ENCODE data around the gene PFDN1.
"Not testable (repeated sequence)": the region's sequence is repeated elsewhere in the genome, so short reads cannot be mapped to it uniquely, and the experiment has no call there.

The PFDN1 gene, protein sequence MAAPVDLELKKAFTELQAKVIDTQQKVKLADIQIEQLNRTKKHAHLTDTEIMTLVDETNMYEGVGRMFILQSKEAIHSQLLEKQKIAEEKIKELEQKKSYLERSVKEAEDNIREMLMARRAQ

GRCh38 chr5:140302786-140303639 lies at the start of gene PFDN1:
Gene PFDN1, minus strand, starts transcription at chr5:140303101. Its CDS starts 28 bp downstream, at chr5:140303073.
- peak; percentile 86 for DNase-seq (ENCODE audit: low read depth)

GRCh38 chr5:140351609-140352334 lies 48.9 kb upstream of the PFDN1 start:
- DNase-seq (ENCODE audit: low read depth), result no peak

DNA sequence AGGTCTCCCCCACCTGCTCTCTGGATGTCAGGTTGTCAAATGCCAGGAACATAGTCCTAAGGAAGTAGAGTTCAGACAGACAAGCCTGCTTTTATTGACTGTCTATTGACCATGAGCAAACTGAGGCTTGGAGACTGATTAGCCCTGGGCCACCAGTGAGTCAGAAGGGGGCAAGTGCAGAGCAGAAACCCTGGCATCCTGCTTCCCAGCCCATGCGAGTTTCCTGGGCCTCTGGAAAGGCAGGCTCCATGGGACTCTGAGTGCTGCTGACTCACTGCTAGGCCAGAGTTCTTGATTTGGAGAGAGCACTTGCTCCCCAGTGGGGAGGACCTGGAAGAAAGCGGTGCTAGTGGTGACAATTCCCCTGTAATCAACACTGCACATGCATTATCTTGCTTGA lies 46.3 kb upstream of the PFDN1 start:
- no peak for DNase-seq (ENCODE audit: low read depth)

- no peak for DNase-seq (ENCODE audit: low read depth)
Measured at GRCh38 chr5:140348104-140348503, 45.2 kb upstream of the PFDN1 start.

DNA sequence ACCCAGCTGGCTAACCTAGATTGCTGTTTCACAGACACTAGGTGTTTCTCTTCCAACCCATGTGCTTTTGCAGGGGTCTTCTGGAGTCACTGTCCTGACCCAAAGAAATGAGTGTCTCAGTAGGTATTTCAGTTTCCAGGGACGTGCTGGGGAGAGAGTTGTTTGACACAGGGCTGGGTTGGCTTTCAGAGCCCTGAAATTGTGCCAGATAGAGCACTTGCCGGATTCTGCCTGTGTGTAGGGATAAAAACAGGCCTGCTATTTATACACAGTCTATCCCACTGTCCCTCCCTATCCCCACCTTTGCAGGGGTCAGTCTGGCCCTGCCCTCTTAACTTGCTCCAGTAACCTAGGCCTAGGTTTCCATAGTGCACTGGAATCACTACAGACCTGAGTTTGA lies 44.5 kb upstream of the PFDN1 start:
- DNase-seq (ENCODE audit: low read depth), result no peak

- peak; percentile 28 for DNase-seq (ENCODE audit: low read depth)
Measured at GRCh38 chr5:140346348-140347221, 43.7 kb upstream of the PFDN1 start, which contains the start of gene HBEGF. Gene HBEGF, minus strand, starts transcription at chr5:140346603. Its CDS starts 275 bp downstream, at chr5:140346328.

DNA sequence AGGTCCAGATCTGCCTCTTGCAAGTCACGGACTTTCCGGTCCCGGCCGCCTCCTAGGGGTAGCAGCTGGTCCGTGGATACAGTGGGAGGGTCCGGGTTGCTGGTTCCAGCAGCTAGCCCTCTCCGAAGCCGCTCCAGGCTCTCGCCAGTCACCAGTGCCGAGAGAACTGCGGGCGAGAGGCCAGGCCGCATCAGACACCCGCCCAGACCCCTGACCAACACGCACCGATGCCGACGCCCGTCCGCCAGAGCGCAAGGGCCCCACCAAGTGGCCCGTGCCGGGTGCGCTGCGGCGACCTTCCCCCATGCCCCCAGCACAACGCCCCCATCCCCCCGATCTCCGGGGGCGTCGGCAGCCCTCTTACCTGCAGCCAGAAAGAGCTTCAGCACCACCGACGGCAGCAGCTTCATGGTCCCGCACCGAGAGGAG lies 43.0 kb upstream of the PFDN1 start:
- no peak for DNase-seq (ENCODE audit: low read depth)

DNA sequence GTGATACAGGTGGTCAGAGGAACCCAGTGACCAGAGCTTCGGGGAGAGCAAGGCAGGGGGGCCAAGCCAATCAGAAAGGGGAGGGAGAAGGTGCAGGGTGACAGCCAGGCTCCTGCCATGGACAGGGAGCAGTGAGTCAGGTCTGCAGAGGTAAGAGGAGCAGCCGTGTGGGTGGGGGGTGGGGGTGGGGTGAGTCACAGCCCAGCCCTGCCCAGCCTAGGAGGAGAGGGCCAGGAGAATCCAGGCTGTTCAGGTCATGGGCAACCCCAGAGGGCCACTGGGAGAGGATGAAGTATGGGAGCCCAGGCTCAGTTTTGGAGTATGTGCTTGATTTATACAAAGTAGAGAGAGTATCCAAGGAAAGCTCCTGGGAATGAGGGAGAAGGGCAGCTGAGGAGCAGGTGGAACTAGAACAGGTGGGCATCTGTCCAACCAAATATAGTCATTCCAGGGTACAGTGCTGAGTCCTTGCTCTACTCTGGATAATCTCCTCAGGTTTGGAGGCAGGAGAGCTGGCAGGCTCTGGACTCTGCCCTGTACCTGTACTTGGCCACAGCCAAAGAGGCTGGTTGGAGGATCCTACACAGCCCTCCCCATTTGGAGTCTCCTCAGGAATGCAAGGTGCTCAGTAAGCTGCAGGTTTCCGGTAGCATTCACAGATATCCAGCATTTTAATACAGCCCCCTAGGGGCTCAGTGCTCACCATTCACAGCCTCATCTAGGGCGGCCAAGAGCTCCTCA lies 42.0 kb upstream of the PFDN1 start:
- no peak for DNase-seq (ENCODE audit: low read depth)

DNA sequence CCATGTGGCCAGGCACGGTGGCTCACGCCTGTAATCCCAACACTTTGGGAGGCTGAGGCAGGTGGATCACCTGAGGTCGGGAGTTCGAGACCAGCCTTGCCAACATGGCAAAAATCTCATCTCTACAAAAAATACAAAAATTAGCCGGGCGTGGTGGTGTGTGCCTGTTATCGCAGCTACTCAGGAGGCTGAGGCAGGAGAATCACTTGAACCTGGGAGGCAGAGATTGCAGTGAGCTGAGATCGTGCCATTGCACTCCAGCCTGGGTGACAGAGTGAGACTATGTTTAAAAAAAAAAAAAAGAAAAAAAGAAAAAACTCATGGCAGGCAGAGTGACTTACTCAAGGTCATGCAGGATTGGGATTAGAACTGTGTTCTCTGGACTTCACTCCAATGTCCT lies 40.9 kb upstream of the PFDN1 start:
- not testable (repeated sequence) for DNase-seq (ENCODE audit: low read depth)

DNA sequence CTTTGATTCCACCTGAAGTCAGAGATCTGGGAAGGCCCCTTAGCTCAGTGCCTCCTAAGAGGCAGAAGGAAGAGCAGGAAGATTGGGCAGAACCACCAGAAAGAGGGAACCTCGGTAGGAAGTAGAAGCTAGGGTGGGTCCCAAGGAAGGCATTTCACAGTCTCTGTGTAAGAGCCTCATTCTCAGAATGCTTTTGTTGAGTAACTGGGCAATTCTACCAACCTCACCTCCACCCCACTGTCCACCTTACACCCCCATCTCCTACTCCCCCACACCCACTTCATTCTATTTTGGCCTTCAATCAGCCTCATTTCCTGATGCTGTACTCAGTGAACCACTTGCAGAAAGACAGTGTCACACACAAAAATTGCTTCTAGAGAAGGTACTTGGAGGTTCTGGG lies 40.0 kb upstream of the PFDN1 start:
- DNase-seq (ENCODE audit: low read depth), result no peak

- DNase-seq (ENCODE audit: low read depth), result no peak
Measured at GRCh38 chr5:140342287-140342686, 39.4 kb upstream of the PFDN1 start.

DNA sequence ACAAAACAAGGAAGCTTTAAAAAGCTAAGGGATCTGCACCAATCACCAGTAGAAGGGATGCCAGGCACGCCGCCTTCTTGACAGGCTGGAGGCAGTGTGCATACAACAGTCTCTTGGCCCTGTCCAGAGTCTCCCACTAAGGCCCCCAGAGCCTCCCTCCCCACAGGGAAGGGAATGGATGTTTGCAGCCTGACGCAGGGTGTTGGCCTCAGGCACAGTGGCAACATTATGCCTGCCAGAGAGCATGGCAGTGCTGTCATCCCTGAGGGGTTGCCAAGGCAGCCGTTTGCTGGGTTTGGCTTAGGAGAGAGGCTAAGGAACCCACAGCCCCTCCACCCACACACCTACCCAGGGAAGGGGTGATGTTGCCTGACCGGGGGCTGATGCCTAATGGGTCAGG lies 38.7 kb upstream of the PFDN1 start:
- no peak for DNase-seq (ENCODE audit: low read depth)

DNA sequence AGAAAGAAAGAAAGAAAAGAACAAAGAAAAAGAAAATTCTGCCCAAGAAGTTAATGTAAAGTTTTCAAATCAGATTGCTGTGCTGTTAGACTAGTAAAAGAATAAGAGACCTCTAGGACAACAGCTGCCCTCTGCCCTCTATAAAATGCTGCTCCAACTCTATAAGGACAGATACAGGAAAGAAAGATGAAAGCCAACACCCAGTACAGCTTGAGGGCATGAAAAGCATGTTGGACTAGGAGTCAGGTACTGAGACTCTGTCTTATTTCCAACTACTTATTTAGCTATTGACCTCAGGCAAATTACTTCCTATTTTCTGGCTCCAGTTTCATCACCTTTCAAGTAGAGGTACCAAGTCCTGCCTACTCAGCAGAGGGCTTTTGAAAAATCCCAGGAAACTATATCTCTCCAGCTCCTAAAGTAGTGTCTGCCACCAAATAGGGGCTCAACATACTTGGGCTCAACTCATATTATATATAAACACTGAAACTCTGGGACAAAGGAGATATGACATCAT lies 37.8 kb upstream of the PFDN1 start:
- DNase-seq (ENCODE audit: low read depth), result no peak

GRCh38 chr5:140339636-140340035 lies 36.7 kb upstream of the PFDN1 start:
- no peak for DNase-seq (ENCODE audit: low read depth)

- DNase-seq (ENCODE audit: low read depth), result no peak
Measured at GRCh38 chr5:140338908-140339307, 36.0 kb upstream of the PFDN1 start.

DNA sequence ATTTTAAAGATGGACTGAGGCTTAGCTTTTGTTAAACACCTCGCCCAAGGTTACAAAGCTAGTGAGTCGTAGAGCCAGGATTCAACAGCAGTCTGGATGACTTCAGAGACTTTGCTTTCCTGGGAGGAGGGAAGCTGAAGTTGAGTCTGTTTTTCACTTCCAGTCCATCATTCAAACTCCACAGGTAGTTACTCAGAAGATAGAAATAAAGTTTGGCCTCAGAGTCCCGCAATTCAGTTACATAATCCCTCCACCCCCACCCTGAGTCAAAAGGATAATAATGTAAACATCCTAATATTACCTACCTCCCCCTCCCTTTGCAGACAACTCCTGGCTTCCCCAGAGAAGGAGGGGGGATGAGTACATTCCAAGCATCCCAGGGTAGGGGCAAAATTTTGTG lies 35.4 kb upstream of the PFDN1 start:
- DNase-seq (ENCODE audit: low read depth), result no peak

DNA sequence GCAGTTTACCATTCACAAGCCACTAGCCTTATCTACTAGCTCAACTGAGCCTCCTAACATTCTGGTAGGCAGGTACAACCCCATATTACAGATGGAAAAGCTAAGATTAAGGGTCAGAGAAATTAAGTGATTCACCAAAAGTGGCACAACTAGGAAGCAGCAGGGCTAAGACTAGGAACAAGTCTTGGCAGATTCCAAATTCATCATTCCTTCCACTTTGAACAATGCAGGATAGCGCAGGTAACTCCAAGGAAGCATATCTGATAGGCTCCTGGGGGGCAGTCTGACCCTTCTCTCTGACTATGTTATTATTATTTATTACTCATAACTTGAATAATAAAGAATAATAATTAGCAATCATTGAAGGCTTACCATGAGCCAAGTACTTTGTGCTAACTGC lies 35.0 kb upstream of the PFDN1 start:
- DNase-seq (ENCODE audit: low read depth), result no peak

DNA sequence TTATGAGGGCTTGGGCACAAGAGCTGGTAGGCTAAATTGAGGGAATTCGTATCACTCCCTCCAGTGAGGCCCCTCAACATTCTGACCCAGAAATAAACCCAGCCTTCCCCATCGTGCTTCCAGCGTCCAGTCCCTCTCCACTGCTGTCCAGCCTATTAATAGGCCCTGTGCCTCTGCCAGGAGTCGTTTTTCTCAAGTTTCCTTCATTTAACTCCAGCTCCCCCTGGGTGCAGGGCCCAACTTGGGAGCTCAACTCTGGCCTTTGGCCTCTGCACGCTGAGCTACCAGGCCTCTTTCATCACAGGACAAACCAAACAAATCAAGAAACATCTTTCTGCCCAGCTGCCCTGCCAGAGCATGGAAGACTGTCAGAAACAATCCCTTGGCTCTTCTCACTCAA lies 33.5 kb upstream of the PFDN1 start:
- no peak for DNase-seq (ENCODE audit: low read depth)

DNA sequence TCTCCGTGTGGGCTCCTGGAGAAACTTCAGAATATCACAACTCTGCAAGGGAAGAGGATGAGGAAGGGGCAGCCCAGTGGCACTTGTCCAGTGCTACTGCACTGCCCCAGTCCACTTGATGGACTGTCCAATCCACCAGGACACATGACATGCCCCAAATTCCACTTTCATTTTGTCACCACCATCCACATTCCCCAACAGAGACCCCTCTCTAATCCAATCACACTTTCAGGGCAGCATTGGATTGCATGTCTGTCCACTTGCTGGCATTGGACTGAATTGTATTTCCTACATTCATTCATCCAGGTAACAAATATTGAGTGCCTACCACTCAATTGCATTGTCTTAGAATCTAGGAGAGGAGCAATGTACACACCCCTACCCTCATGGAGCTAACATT lies 28.7 kb upstream of the PFDN1 start:
- DNase-seq (ENCODE audit: low read depth), result no peak

- no peak for DNase-seq (ENCODE audit: low read depth)
Measured at GRCh38 chr5:140329739-140330481, 27.0 kb upstream of the PFDN1 start.
